ENCODE measurements around the gene KASH5.
"Not testable (repeated sequence)": the region's sequence is repeated elsewhere in the genome, so short reads cannot be mapped to it uniquely, and the experiment has no call there.

The KASH5 gene

GRCh38 chr19:49455773-49456172 lies 67.7 kb downstream of the KASH5 start:
- DNase-seq (ENCODE audit: low spot score), result no peak

- no peak for DNase-seq (ENCODE audit: low spot score)
These were observed 68.3 kb downstream of the KASH5 start for GRCh38 chr19:49456326-49456725.

GRCh38 chr19:49458567-49458903 lies 70.5 kb downstream of the KASH5 start:
- DNase-seq (ENCODE audit: low spot score), result no peak

- DNase-seq (ENCODE audit: low spot score), result no peak
These were observed 71.3 kb downstream of the KASH5 start for GRCh38 chr19:49459388-49459787.

GRCh38 chr19:49461130-49461529 lies 73.1 kb downstream of the KASH5 start:
- not testable (repeated sequence) for DNase-seq (ENCODE audit: low spot score)

- DNase-seq (ENCODE audit: low spot score), result no peak
These were observed 73.6 kb downstream of the KASH5 start for GRCh38 chr19:49461656-49462055.

- DNase-seq (ENCODE audit: low spot score), result no peak
These were observed 74.4 kb downstream of the KASH5 start for GRCh38 chr19:49462492-49462891.

- no peak for DNase-seq (ENCODE audit: low spot score)
These were observed 76.1 kb downstream of the KASH5 start for GRCh38 chr19:49463960-49464740.

- DNase-seq (ENCODE audit: low spot score), result no peak
These were observed 77.3 kb downstream of the KASH5 start for GRCh38 chr19:49465371-49465770.
